Measurements from ENCODE around the gene UNC119. TPM values are rescaled to one million over a fixed set of nuclear protein-coding genes. Genes with fewer than 3 reads are reported as not detected.
"Not testable (repeated sequence)": the region's sequence is repeated elsewhere in the genome, so short reads cannot be mapped to it uniquely, and the experiment has no call there.

Gene UNC119
- total RNA-seq, 2 experiments from 2014 or later, result 54.9 to 57.8 TPM

- DNase-seq, result no peak
- Mint-ChIP-seq H3K27me3 (no peaks in the 10 kb centered on the region), H3K9me3 (no peaks in the 10 kb centered on the region), H3K27ac (no peak overlapping the region), H3K36me3 (no peaks in the 10 kb centered on the region), H3K4me3 (no peak overlapping the region), H3K4me1 (no peaks in the 10 kb centered on the region)
- ATAC-seq (ENCODE audit: low read depth), result no peak
- POLR2A ChIA-PET, result no interaction called here
Measured at GRCh38 chr17:28532050-28532960, 20.1 kb downstream of the UNC119 start.

- H3K9me3 Mint-ChIP-seq, result no peaks in the 10 kb centered on the region
- ATAC-seq (ENCODE audit: low read depth) (no peak), DNase-seq (no peak)
- H3K36me3 Mint-ChIP-seq, result no peaks in the 10 kb centered on the region
- no peak overlapping the region for H3K27ac Mint-ChIP-seq
- no peaks in the 10 kb centered on the region for H3K4me1 Mint-ChIP-seq
- no peak overlapping the region for H3K4me3 Mint-ChIP-seq
- H3K27me3 Mint-ChIP-seq, result no peaks in the 10 kb centered on the region
- POLR2A ChIA-PET, result no interaction called here
Measured at GRCh38 chr17:28530926-28531325, 21.5 kb downstream of the UNC119 start.

GRCh38 chr17:28530250-28530649 is 22.2 kb downstream of the UNC119 start:
- H3K4me3 Mint-ChIP-seq, result no peak overlapping the region
- POLR2A ChIA-PET, result no interaction called here
- DNase-seq (no peak), ATAC-seq (ENCODE audit: low read depth) (no peak)
- no peak overlapping the region for H3K27ac Mint-ChIP-seq
- H3K4me1 Mint-ChIP-seq, result no peaks in the 10 kb centered on the region
- H3K9me3 Mint-ChIP-seq, result no peaks in the 10 kb centered on the region
- no peaks in the 10 kb centered on the region for H3K27me3 Mint-ChIP-seq
- H3K36me3 Mint-ChIP-seq, result no peaks in the 10 kb centered on the region

- POLR2A ChIA-PET, result no interaction called here
- Mint-ChIP-seq H3K9me3 (no peaks in the 10 kb centered on the region), H3K27me3 (no peaks in the 10 kb centered on the region), H3K4me3 (no peak overlapping the region), H3K27ac (no peak overlapping the region), H3K4me1 (no peaks in the 10 kb centered on the region), H3K36me3 (no peaks in the 10 kb centered on the region)
- DNase-seq (no peak), ATAC-seq (ENCODE audit: low read depth) (no peak)
Measured at GRCh38 chr17:28529013-28529400, 23.4 kb downstream of the UNC119 start.

- no peaks in the 10 kb centered on the region for H3K9me3 Mint-ChIP-seq
- no peak overlapping the region for H3K4me3 Mint-ChIP-seq
- no peak overlapping the region for H3K27ac Mint-ChIP-seq
- no peaks in the 10 kb centered on the region for H3K36me3 Mint-ChIP-seq
- ATAC-seq (ENCODE audit: low read depth) (no peak), DNase-seq (no peak)
- no peaks in the 10 kb centered on the region for H3K4me1 Mint-ChIP-seq
- H3K27me3 Mint-ChIP-seq, result no peaks in the 10 kb centered on the region
- POLR2A ChIA-PET, result no interaction called here
Measured at GRCh38 chr17:28528327-28529012, 24.0 kb downstream of the UNC119 start.

GRCh38 chr17:28527859-28528258 is 24.6 kb downstream of the UNC119 start:
- Mint-ChIP-seq H3K36me3 (no peaks in the 10 kb centered on the region), H3K9me3 (no peaks in the 10 kb centered on the region), H3K4me1 (no peaks in the 10 kb centered on the region), H3K27ac (no peak overlapping the region), H3K27me3 (no peaks in the 10 kb centered on the region), H3K4me3 (no peak overlapping the region)
- POLR2A ChIA-PET, result no interaction called here
- no peak for ATAC-seq (ENCODE audit: low read depth)
- no peak for DNase-seq

- POLR2A ChIA-PET, result no interaction called here
- Mint-ChIP-seq H3K36me3 (no peaks in the 10 kb centered on the region), H3K4me3 (no peak overlapping the region), H3K27me3 (no peaks in the 10 kb centered on the region), H3K27ac (no peak overlapping the region), H3K4me1 (no peaks in the 10 kb centered on the region), H3K9me3 (no peaks in the 10 kb centered on the region)
- no peak for ATAC-seq (ENCODE audit: low read depth)
- no peak for DNase-seq
Measured at GRCh38 chr17:28527181-28527681, 25.2 kb downstream of the UNC119 start.

GRCh38 chr17:28526381-28526780 is 26.0 kb downstream of the UNC119 start:
- H3K36me3 Mint-ChIP-seq, result no peaks in the 10 kb centered on the region
- ATAC-seq (ENCODE audit: low read depth) (no peak), DNase-seq (no peak)
- no peak overlapping the region for H3K4me3 Mint-ChIP-seq
- no peaks in the 10 kb centered on the region for H3K9me3 Mint-ChIP-seq
- no peaks in the 10 kb centered on the region for H3K27me3 Mint-ChIP-seq
- POLR2A ChIA-PET, result no interaction called here
- no peaks in the 10 kb centered on the region for H3K4me1 Mint-ChIP-seq
- no peak overlapping the region for H3K27ac Mint-ChIP-seq

- no peak overlapping the region for H3K27ac Mint-ChIP-seq
- no peak overlapping the region for H3K4me3 Mint-ChIP-seq
- POLR2A ChIA-PET, result no interaction called here
- no peaks in the 10 kb centered on the region for H3K9me3 Mint-ChIP-seq
- no peak for DNase-seq
- no peaks in the 10 kb centered on the region for H3K36me3 Mint-ChIP-seq
- no peaks in the 10 kb centered on the region for H3K27me3 Mint-ChIP-seq
- no peaks in the 10 kb centered on the region for H3K4me1 Mint-ChIP-seq
- ATAC-seq (ENCODE audit: low read depth), result no peak
Measured at GRCh38 chr17:28524476-28525424, 27.7 kb downstream of the UNC119 start.

- DNase-seq, result no peak
- POLR2A ChIA-PET, result no interaction called here
- Mint-ChIP-seq H3K27ac (no peak overlapping the region), H3K36me3 (no peaks in the 10 kb centered on the region), H3K27me3 (peaks cover 2% of the 10 kb centered on the region), H3K9me3 (no peaks in the 10 kb centered on the region), H3K4me1 (peaks cover 7% of the 10 kb centered on the region), H3K4me3 (no peak overlapping the region)
- no peak for ATAC-seq (ENCODE audit: low read depth)
Measured at GRCh38 chr17:28523876-28524275, 28.5 kb downstream of the UNC119 start.

- no peaks in the 10 kb centered on the region for H3K9me3 Mint-ChIP-seq
- H3K4me3 Mint-ChIP-seq, result no peak overlapping the region
- H3K4me1 Mint-ChIP-seq, result peaks cover 7% of the 10 kb centered on the region
- no peaks in the 10 kb centered on the region for H3K36me3 Mint-ChIP-seq
- POLR2A ChIA-PET, result no interaction called here
- ATAC-seq (ENCODE audit: low read depth) (no peak), DNase-seq (no peak)
- peaks cover 9% of the 10 kb centered on the region for H3K27me3 Mint-ChIP-seq
- H3K27ac Mint-ChIP-seq, result no peak overlapping the region
Measured at GRCh38 chr17:28523186-28523585, 29.2 kb downstream of the UNC119 start.

GRCh38 chr17:28522281-28522680 is 30.1 kb downstream of the UNC119 start:
- ATAC-seq (ENCODE audit: low read depth); DNase-seq; H3K36me3 Mint-ChIP-seq; H3K27ac Mint-ChIP-seq; H3K4me3 Mint-ChIP-seq; H3K9me3 Mint-ChIP-seq; H3K4me1 Mint-ChIP-seq; POLR2A ChIA-PET: not testable (repeated sequence)
- peaks cover 10% of the 10 kb centered on the region for H3K27me3 Mint-ChIP-seq

- Mint-ChIP-seq H3K36me3 (no peaks in the 10 kb centered on the region), H3K9me3 (no peaks in the 10 kb centered on the region), H3K27ac (no peak overlapping the region), H3K27me3 (peaks cover 10% of the 10 kb centered on the region), H3K4me3 (no peak overlapping the region), H3K4me1 (peaks cover 7% of the 10 kb centered on the region)
- ATAC-seq (ENCODE audit: low read depth) (no peak), DNase-seq (no peak)
- POLR2A ChIA-PET, result no interaction called here
Measured at GRCh38 chr17:28521311-28522085, 30.9 kb downstream of the UNC119 start.

Data from activated naive CD8-positive, alpha-beta T cell treated with anti-CD3 and anti-CD28 coated beads, Interleukin-2, amount 10 ng/mL, durations not matched to agents 7 days and 5 days (primary cell).